Astrocyte of the spinal cord (primary cell): ENCODE results near the gene ITSN1.
"Not testable (repeated sequence)": the region's sequence is repeated elsewhere in the genome, so short reads cannot be mapped to it uniquely, and the experiment has no call there.

Experiments
- DNase-seq: peaks from one replicate; pipeline ENCODE4 v3.0.0; 2011; ENCODE audit warnings: low read depth, low spot score
- H3K4me3 ChIP-seq: 2 replicates; pipeline ENCODE4 v1.5.1; 2011; ENCODE audit warnings: low read depth, mild to moderate bottlenecking, low read length, moderate library complexity
- CTCF ChIP-seq: IDR thresholded peaks from 2 replicates; pipeline ENCODE4 v1.5.1; 2012; ENCODE audit warnings: low read depth, mild to moderate bottlenecking, low read length, inconsistent platforms
- in situ Hi-C: cut with HindIII; loops from 2 replicates; pipeline ENCODE4 v1.10.0; 2017; ENCODE audit warnings: low sequenced_read_pairs

ITSN1 gene

GRCh38 chr21:33857846-33858666, 215.8 kb downstream of the ITSN1 start:
- in situ Hi-C loops, result no loop called here
- no peak for DNase-seq
- TF ChIP-seq CTCF, result no peak
- H3K4me3 ChIP-seq, result no peak overlapping the region

- TF ChIP-seq CTCF, result no peak
- no peak for DNase-seq
- in situ Hi-C loops, result no loop called here
- H3K4me3 ChIP-seq, result no peak overlapping the region
These were observed 216.5 kb downstream of the ITSN1 start for GRCh38 chr21:33858667-33859372.

GRCh38 chr21:33859373-33860102, 217.2 kb downstream of the ITSN1 start:
- in situ Hi-C loops, result no loop called here
- H3K4me3 ChIP-seq, result no peak overlapping the region
- TF ChIP-seq CTCF, result no peak
- no peak for DNase-seq

GRCh38 chr21:33860332-33860879, 218.1 kb downstream of the ITSN1 start:
- in situ Hi-C loops, result no loop called here
- DNase-seq, result no peak
- TF ChIP-seq CTCF, result no peak
- no peak overlapping the region for H3K4me3 ChIP-seq

- in situ Hi-C loops, result no loop called here
- no peak overlapping the region for H3K4me3 ChIP-seq
- no peak for TF ChIP-seq CTCF
- no peak for DNase-seq
These were observed 218.8 kb downstream of the ITSN1 start for GRCh38 chr21:33861125-33861524.

- DNase-seq, in situ Hi-C loops, H3K4me3 ChIP-seq: not testable (repeated sequence)
These were observed 220.9 kb downstream of the ITSN1 start for GRCh38 chr21:33863191-33863590.
